ENCODE results near the gene XPC. TPM values are rescaled to one million over a fixed set of nuclear protein-coding genes. Genes with fewer than 3 reads are reported as not detected.

Gene XPC
- total and polyA plus RNA-seq, 2 of the 8 experiments (the other 6 are each of a cell fraction or from before 2014, with no cell fraction given) = 8.8 to 27.3 TPM

GRCh38 chr3:14159426-14159825, 19.0 kb downstream of the XPC start:
- Histone ChIP-seq H2AFZ (ENCODE audit: low read length) (no peak overlapping the region), H3K79me2 (ENCODE audit: control insufficient read depth in 1 of 2, insufficient read depth in 2 of 2, low read length in 2 of 2) (no peaks in the 10 kb centered on the region), H3K23ac (ENCODE audit: insufficient read length) (no peak overlapping the region), H3K36me3 (ENCODE audit: control insufficient read depth in 2 of 4, insufficient read depth in 4 of 4, low read length in 3 of 4) (peaks cover 21 to 68% (median 44%) of the 10 kb centered on the region in 4 experiments), H2BK5ac (ENCODE audit: low read depth, low read length) (no peak overlapping the region), H3K56ac (replicated peaks; ENCODE audit: insufficient read length, low read depth, low read length) (no peak overlapping the region), H2AK5ac (ENCODE audit: low read depth, low read length) (no peak overlapping the region), H2BK15ac (ENCODE audit: low read length) (no peak overlapping the region), H3K14ac (ENCODE audit: insufficient read length) (no peak overlapping the region), H3K79me1 (ENCODE audit: low read depth, low read length) (no peaks in the 10 kb centered on the region), H3K4me2 (ENCODE audit: insufficient read depth in 1 of 2, low read depth in 2 of 2, low read length in 2 of 2) (no peak overlapping the region), H4K91ac (replicated peaks; ENCODE audit: insufficient read length, low read length) (no peak overlapping the region), H2BK12ac (ENCODE audit: low read depth, low read length) (no peak overlapping the region), H3K9ac (replicated peaks in 1 of 4; ENCODE audit: extremely low read depth in 1 of 4, low read depth in 3 of 4, low read length in 3 of 4) (no peak overlapping the region), H3K23me2 (ENCODE audit: low read depth, low read length) (no peaks in the 10 kb centered on the region; the same call in 1 of the 2 replicates), H2BK120ac (replicated peaks; ENCODE audit: low read depth, low read length) (no peak overlapping the region), H4K5ac (ENCODE audit: insufficient read length, low read depth, low read length) (no peak overlapping the region), H4K20me1 (replicated peaks in 1 of 2; ENCODE audit: control insufficient read depth in 1 of 2, insufficient read depth in 2 of 2, low read length in 2 of 2) (peaks cover 0 to 2% of the 10 kb centered on the region in 2 experiments), H4K8ac (ENCODE audit: extremely low read depth, insufficient read depth, low read length) (no peak overlapping the region), H3K4me1 (replicated peaks in 1 of 4; ENCODE audit: control insufficient read depth in 3 of 4, insufficient read depth in 4 of 4, low read length in 3 of 4) (no peaks in the 10 kb centered on the region), H2BK20ac (ENCODE audit: low read length) (no peak overlapping the region), H3K4me3 (ENCODE audit: extremely low read depth in 1 of 4, insufficient read depth in 2 of 4, low read depth in 3 of 4, low read length in 4 of 4) (no peak overlapping the region), H3K4ac (replicated peaks; ENCODE audit: insufficient read length, low read depth, low read length) (no peak overlapping the region), H3K18ac (ENCODE audit: extremely low read depth, low read length) (no peak overlapping the region), H3K27me3 (replicated peaks in 1 of 4; ENCODE audit: control insufficient read depth in 3 of 4, extremely low read depth in 1 of 4, insufficient read depth in 3 of 4, low read length in 3 of 4) (no peaks in the 10 kb centered on the region), H3K9me3 (ENCODE audit: insufficient read depth in 2 of 2, low read depth in 1 of 2, low read length in 1 of 2) (no peaks in the 10 kb centered on the region), H3K27ac (ENCODE audit: low read depth, low read length) (no peak overlapping the region)
- ChIA-PET POLR2A (ENCODE audit: partially characterized antibody) (interaction anchor here (1.4 kb wide), 1 partner anchor 35 kb away, joined by 3 read pairs; the partner anchor contains the start of genes CHCHD4 and TMEM43), CTCF (ENCODE audit: partially characterized antibody) (interaction anchor here (1.0 kb wide), 2 partner anchors 11 to 14 kb away, joined by 5 read pairs; no protein-coding TSS in a partner anchor)
- DNase-seq (ENCODE audit: low read depth in 1 of 2, low spot score in 2 of 2) (no peak), FAIRE-seq (no peak)
- WGBS, 2 experiments (ENCODE audit: extremely low coverage in 1 of 2, insufficient coverage in 1 of 2, insufficient read length in 1 of 2, insufficient replicate concordance in 2 of 2, low coverage in 1 of 2, low lambda C conversion rate in 2 of 2, missing lambda C conversion rate in 1 of 2) = 93% methylated on average over 8 of the region's 8 CpGs; no CpG with 5 or more reads in 1 of the 2 experiments
- TF ChIP-seq RNF2 (IDR thresholded peaks at IDR 0.05; ENCODE audit: borderline replicate concordance, low read depth, low read length, missing control alignments, poor library complexity, severe bottlenecking) (no peak), RAD21 (IDR thresholded peaks at IDR 0.05 in 1 of 2, conservative IDR thresholded peaks at IDR 0.05 in 1 of 2; ENCODE audit: low read depth in 2 of 2, low read length in 2 of 2) (no peak), EP300 (IDR thresholded peaks at IDR 0.05; ENCODE audit: borderline replicate concordance in 1 of 2, low read depth in 2 of 2, low read length in 2 of 2) (no peak), NRF1 (IDR thresholded peaks at IDR 0.05; ENCODE audit: low read depth, low read length) (no peak), BRCA1 (IDR thresholded peaks at IDR 0.05; ENCODE audit: low read depth, low read length) (no peak), SIX5 (IDR thresholded peaks at IDR 0.05; ENCODE audit: low read depth, low read length) (no peak), YY1 (IDR thresholded peaks at IDR 0.05; ENCODE audit: low read depth, low read length) (no peak), SP2 (IDR thresholded peaks at IDR 0.05; ENCODE audit: low read length) (no peak), ATF3 (IDR thresholded peaks at IDR 0.05; ENCODE audit: insufficient read depth, low read depth, low read length) (no peak), ASH2L (IDR thresholded peaks at IDR 0.05; ENCODE audit: low read length) (no peak), JUN (IDR thresholded peaks at IDR 0.05; ENCODE audit: low read depth, low read length) (no peak), PHF8 (conservative IDR thresholded peaks at IDR 0.05; ENCODE audit: low read depth, low read length) (no peak), HDAC2 (IDR thresholded peaks at IDR 0.05; ENCODE audit: borderline replicate concordance in 1 of 2, low read depth in 2 of 2, low read length in 2 of 2) (no peak)

Measured in H1 (cell line).